GM23248 (cell line): ENCODE measurements around the gene FLAD1.

ENCODE experiments used
- EZH2 ChIP-seq: fragments of 200-600 bp; sonication (generic); IDR thresholded peaks from 2 replicates; pipeline ENCODE4 v1.6.1; 2018; ENCODE audit warnings: antibody characterized with exemption, mild to moderate bottlenecking; ENCODE audit not compliant: insufficient read depth, poor library complexity, severe bottlenecking
- EZH2phosphoT487 ChIP-seq: fragments of 200-600 bp; sonication (generic); IDR thresholded peaks from 2 replicates; pipeline ENCODE4 v1.6.1; 2018; ENCODE audit warnings: antibody characterized with exemption, moderate library complexity, mild to moderate bottlenecking, low read depth; ENCODE audit not compliant: insufficient read depth

- no peak for TF ChIP-seq EZH2
- no peak for TF ChIP-seq EZH2phosphoT487
These were observed 11.7 kb upstream of the FLAD1 start for GRCh38 chr1:154971341-154971998.
